Activated naive CD4-positive, alpha-beta T cell treated with anti-CD3 and anti-CD28 coated beads, Interleukin-2, amount 10 ng/mL, durations not matched to agents 7 days and 5 days (primary cell): ENCODE results near the gene TOPORS.
A peak's percentile ranks its signal among the peaks of the same experiment; 100 is the strongest.
"Not testable (repeated sequence)": the region's sequence is repeated elsewhere in the genome, so short reads cannot be mapped to it uniquely, and the experiment has no call there.

Experiments
- CTCF ChIA-PET: fragments of 350-600 bp; sonication (Branson Sonifier 250); formaldehyde crosslinking; loops from one replicate; lab custom pipeline; 2021; ENCODE audit warnings: antibody characterized with exemption; lab: Charles Lee
- DNase-seq: peaks from one replicate; pipeline ENCODE4 v3.0.0-alpha.2; 2020
- H3K27ac Mint-ChIP-seq: one replicate; pipeline ENCODE4 v1.8.0; 2021; ENCODE audit warnings: mild to moderate bottlenecking, moderate library complexity, mixed read lengths
- H3K27me3 Mint-ChIP-seq: one replicate; pipeline ENCODE4 v1.8.0; 2021; ENCODE audit warnings: mild to moderate bottlenecking, mixed read lengths
- H3K36me3 Mint-ChIP-seq: one replicate; pipeline ENCODE4 v1.8.0; 2021; ENCODE audit warnings: mixed read lengths
- H3K4me1 Mint-ChIP-seq: one replicate; pipeline ENCODE4 v1.8.0; 2021; ENCODE audit warnings: mixed read lengths
- H3K4me3 Mint-ChIP-seq: one replicate; pipeline ENCODE4 v1.8.0; 2021; ENCODE audit warnings: mild to moderate bottlenecking, moderate library complexity, mixed read lengths
- H3K9me3 Mint-ChIP-seq: one replicate; pipeline ENCODE4 v1.8.0; 2021; ENCODE audit warnings: mixed read lengths

Gene TOPORS

DNA sequence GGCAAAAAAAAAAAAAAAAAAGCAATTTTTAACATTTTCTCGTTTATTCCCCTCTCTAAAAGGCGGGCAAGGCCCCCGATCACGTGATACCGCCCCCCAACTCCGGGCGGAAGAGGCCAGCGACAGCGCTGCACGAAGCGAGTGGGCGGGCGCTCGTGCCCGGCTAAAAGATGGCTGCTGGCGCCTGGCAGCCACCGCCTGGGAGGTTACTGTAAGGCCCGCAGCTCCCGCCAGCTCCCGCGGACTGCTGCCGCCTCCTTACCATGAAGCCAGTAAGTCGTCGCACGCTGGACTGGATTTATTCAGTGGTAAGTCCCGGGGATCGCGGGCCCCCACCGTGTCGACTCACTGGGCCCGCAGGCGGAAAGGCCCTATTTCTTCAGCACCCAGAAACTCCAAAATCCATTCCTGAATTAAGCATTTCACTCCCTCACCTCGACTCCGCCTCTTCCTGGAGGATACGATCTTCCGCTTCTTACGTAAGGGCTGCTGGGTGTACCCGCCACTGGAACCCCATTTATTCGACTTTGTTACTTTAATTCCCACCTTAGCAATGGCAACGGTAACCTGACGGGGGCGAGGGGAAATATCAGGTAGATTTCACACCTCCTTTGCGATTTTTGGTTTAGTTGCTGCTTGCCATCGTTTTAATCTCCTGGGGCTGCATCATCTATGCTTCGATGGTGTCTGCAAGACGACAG, at the start of gene TOPORS, which contains the start of gene SMIM27:
TOPORS (minus strand) TSS at position 415 of the 701 bp plus-strand sequence; CDS start at position 265, 150 bp downstream.
SMIM27 (plus strand) TSS at position 156 of the 701 bp plus-strand sequence; CDS start at position 264, 108 bp downstream.
- peak within 1 kb of the TSS; percentile 87 for H3K4me3 Mint-ChIP-seq
- H3K36me3 Mint-ChIP-seq, result peaks cover 25% of the 10 kb centered on the region
- H3K27me3 Mint-ChIP-seq, result no peaks in the 10 kb centered on the region
- peak; percentile 93 for DNase-seq
- H3K27ac Mint-ChIP-seq, result peak within 1 kb of the TSS; percentile 99
- no peaks in the 10 kb centered on the region for H3K9me3 Mint-ChIP-seq
- H3K4me1 Mint-ChIP-seq, result peaks cover 33% of the 10 kb centered on the region
- CTCF ChIA-PET, result interaction anchor here (1.0 to 3.9 kb wide), 4 partner anchors 20 to 173 kb away, joined by 3 to 20 read pairs (median 11); partner anchors contain the start of gene RIGI

DNA sequence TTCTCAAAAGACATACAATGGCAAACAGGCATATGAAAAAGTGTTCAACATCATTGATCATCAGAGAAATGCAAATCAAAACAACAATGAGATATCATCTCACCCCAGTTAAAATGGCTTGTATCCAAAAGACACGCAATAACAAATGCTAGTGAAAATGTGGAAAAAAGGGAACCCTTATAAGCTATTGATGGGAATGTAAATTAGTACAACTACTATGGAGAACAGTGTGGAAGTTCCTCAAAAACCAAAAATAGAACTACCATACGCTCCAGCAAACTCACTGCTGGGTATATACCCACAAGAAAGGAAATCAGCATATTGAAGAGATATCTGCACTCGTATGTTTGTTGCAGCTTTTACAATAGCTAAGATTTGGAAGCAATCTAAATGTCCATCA, 46.6 kb upstream of the TOPORS start:
- CTCF ChIA-PET, result interaction anchor here (0.6 to 0.7 kb wide), 2 partner anchors 217 to 220 kb away, joined by 3 read pairs; no protein-coding TSS in a partner anchor
- not testable (repeated sequence) for H3K4me1 Mint-ChIP-seq, H3K27ac Mint-ChIP-seq, H3K9me3 Mint-ChIP-seq, H3K4me3 Mint-ChIP-seq, H3K27me3 Mint-ChIP-seq, DNase-seq, H3K36me3 Mint-ChIP-seq

DNA sequence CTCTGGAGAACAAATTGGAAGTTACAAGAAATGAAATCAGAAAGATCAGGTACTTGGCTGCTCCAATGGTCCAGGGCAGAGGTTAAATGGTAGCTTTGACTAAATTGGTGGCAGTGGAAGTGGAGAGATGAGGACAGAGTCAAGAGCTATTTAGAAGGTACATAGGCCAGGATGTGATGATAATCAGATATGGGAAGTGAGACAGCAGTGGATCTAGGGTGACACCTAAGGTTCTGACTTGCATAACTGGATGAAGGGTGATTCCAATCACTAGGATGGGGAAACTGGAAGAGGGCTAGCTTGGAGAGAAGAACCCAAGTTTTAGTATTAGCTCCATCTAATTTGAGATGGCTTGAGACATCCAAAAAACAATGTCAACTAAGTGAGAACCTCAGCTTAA, 44.5 kb upstream of the TOPORS start:
- DNase-seq, result no peak
- no peaks in the 10 kb centered on the region for H3K4me1 Mint-ChIP-seq
- H3K36me3 Mint-ChIP-seq, result no peaks in the 10 kb centered on the region
- H3K4me3 Mint-ChIP-seq, result no peak overlapping the region
- H3K9me3 Mint-ChIP-seq, result no peaks in the 10 kb centered on the region
- CTCF ChIA-PET, result interaction anchor here (0.7 kb wide), 1 partner anchor 15 kb away, joined by 3 read pairs; no protein-coding TSS in a partner anchor
- H3K27ac Mint-ChIP-seq, result no peak overlapping the region
- H3K27me3 Mint-ChIP-seq, result peaks cover 9% of the 10 kb centered on the region

DNA sequence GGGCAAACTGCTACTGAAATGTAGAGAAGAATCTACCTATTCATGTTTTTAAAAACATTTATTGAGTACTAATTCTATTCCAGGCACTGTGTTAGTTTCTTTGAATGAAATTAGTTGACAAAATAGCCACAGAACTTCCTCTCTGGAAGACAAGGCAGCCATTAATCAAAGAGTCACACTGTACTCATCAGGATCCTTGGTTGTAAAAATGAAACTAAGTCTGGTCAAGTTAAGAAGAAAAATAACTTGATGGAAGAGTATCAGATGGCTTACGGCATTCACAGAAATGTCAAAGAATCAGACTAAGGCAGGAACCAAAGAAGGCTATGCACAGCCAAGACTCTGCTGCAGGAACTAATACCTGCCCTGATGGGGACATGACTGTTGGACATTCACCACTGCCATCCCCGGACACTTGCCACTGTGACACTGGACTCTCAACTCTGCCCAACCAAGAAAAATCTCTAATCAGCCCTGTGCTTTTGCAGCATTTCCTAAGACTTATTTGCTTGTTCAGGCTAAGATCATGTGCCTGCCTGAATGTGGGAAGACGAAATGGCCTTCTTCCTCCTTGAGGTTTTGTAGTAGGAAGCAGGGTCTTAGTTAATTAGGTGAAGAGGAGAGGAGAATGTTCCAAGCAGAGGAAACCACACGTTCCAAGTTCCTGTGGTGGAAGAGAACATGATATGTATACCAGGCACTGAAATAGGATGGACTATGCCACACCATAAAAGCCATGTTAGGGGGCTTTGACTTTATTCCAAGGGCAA, 43.9 kb upstream of the TOPORS start:
- no peak for DNase-seq
- Mint-ChIP-seq H3K27me3 (peaks cover 6% of the 10 kb centered on the region), H3K9me3 (no peaks in the 10 kb centered on the region), H3K4me1 (no peaks in the 10 kb centered on the region), H3K36me3 (no peaks in the 10 kb centered on the region), H3K4me3 (no peak overlapping the region), H3K27ac (no peak overlapping the region)
- CTCF ChIA-PET, result interaction anchor here (0.7 to 1.0 kb wide), 2 partner anchors 14 to 17 kb away, joined by 3 to 4 read pairs; no protein-coding TSS in a partner anchor

DNA sequence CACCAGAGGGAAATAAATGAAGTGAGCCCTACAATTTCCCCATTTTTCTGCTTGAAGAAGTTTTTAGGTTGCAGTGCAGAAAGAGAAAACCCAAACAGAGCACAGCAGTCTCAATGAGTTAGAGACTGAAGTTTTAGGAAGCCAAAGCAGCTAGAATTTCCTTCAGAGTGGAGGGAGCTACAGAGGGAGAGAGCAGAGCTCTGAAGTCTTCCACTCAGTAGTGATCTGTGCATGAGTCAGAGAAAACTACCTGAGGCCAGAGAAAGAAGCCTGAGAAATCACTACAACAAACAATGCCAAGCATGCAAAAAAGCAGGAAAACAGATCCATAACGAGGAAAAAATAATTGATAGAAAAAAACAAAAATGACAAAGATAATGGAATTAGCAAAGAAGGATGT, 38.5 kb upstream of the TOPORS start:
- Mint-ChIP-seq H3K27ac (no peak overlapping the region), H3K4me1 (no peaks in the 10 kb centered on the region), H3K4me3 (no peak overlapping the region), H3K9me3 (no peaks in the 10 kb centered on the region), H3K36me3 (no peaks in the 10 kb centered on the region), H3K27me3 (peaks cover 10% of the 10 kb centered on the region)
- DNase-seq, result no peak
- CTCF ChIA-PET, result interaction anchor here (0.6 to 6.6 kb wide), 3 partner anchors 11 to 289 kb away, joined by 3 to 46 read pairs (median 43); no protein-coding TSS in a partner anchor

DNA sequence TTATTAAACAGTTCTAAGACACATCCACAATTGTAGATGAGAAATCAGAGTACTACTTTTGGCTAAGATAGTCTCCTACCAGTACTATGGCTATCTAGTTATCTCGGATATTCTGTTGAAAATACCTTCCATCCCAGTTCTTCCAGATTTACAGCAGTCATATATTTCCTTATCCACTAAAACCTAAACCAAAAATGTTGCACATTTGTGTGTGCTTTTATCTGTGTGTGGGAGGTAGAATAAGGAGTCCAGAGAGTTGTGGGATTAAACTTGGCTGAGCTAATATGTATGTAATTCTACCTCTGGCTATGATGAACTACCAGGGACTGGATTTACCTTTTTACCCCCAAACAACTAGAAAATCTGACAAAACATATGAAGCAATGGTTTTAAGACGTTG, 38.1 kb upstream of the TOPORS start:
- Mint-ChIP-seq H3K4me3 (no peak overlapping the region), H3K9me3 (no peaks in the 10 kb centered on the region), H3K27ac (no peak overlapping the region), H3K4me1 (no peaks in the 10 kb centered on the region), H3K36me3 (no peaks in the 10 kb centered on the region), H3K27me3 (peaks cover 12% of the 10 kb centered on the region)
- CTCF ChIA-PET, result interaction anchor here (0.6 to 6.6 kb wide), 3 partner anchors 10 to 289 kb away, joined by 3 to 46 read pairs (median 43); no protein-coding TSS in a partner anchor
- no peak for DNase-seq

DNA sequence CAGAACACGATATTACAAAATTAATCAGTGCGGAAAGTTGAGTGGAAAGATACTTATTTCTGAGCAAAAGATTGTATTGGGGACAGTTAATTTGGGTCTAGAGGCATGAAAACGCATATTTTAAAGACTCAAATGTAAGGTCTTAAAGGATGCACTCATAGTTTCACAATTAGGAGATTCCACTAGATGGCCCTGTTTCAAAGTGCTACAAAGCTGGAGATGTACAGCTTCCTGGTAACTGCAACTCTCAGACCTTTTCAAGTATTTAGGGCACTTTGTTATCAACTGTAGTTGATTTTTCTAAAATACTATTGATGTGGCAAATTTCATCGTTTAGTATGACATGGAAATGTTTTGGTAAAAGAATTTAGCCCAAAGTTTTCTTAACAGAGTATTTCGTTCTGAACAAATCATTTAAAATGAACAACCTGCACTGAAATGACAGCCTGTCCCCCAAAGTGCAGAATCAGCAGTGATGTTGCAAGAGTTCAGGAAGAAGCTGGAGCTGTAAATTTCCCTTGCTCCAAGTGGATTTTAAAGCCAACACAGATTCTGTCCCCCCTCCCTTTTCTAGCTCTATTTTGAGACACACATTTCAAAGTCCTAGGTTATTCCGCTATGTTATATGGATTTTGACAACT, 36.8 kb upstream of the TOPORS start:
- CTCF ChIA-PET, result interaction anchor here (0.8 to 6.6 kb wide), 10 partner anchors 9 to 383 kb away, joined by 3 to 46 read pairs (median 8); partner anchors contain the start of gene ACO1
- DNase-seq, result no peak
- Mint-ChIP-seq H3K4me3 (no peak overlapping the region), H3K9me3 (no peaks in the 10 kb centered on the region), H3K27ac (no peak overlapping the region), H3K4me1 (no peaks in the 10 kb centered on the region), H3K36me3 (no peaks in the 10 kb centered on the region), H3K27me3 (peaks cover 12% of the 10 kb centered on the region)

DNA sequence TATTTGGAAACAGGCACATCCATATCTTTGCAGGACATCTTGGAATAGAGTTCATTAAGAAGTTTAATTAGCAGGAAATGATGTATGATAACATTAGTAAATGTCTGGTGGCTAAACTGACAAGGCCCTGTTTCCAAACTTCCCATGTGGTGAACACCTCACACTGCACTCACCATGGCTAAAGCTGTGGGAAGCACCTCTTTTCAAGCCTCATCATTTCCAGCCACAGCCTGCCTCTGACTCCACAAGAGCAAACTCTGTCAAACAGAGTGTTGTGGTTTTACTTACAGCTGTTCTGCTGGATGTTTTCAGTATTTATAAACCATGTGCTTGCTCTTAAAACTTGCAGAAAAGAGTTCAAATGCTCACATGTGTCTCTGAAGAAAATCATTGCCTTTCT, 35.5 kb upstream of the TOPORS start:
- no peak for DNase-seq
- Mint-ChIP-seq H3K9me3 (no peaks in the 10 kb centered on the region), H3K4me3 (no peak overlapping the region), H3K36me3 (no peaks in the 10 kb centered on the region), H3K27me3 (peaks cover 12% of the 10 kb centered on the region), H3K27ac (no peak overlapping the region), H3K4me1 (no peaks in the 10 kb centered on the region)
- CTCF ChIA-PET, result interaction anchor here (2.0 to 6.6 kb wide), 6 partner anchors 8 to 385 kb away, joined by 7 to 46 read pairs (median 26); partner anchors contain the start of gene ACO1

DNA sequence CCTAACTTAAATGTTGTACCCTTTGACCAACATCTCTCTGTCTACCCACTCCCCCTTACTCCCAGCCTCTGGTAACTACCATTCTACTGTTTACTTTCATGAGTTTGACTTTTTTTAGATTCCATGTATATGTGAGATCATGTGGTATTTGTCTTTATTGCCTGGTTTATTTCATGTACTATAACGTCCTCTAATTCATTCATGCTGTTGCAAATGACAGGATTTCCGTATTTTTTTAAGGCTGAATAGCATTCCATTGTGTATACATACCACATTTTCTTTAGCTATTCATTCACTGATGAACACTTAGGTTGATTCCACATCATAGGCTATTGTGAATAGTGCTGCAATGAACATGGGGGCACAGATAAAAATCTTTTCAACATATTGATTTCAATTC, 32.4 kb upstream of the TOPORS start:
- peaks cover 9% of the 10 kb centered on the region for H3K27me3 Mint-ChIP-seq
- no peaks in the 10 kb centered on the region for H3K4me1 Mint-ChIP-seq
- H3K27ac Mint-ChIP-seq, result no peak overlapping the region
- H3K36me3 Mint-ChIP-seq, result no peaks in the 10 kb centered on the region
- no peak overlapping the region for H3K4me3 Mint-ChIP-seq
- no peaks in the 10 kb centered on the region for H3K9me3 Mint-ChIP-seq
- CTCF ChIA-PET, result interaction anchor here (1.4 to 14.1 kb wide), 3 partner anchors 12 to 384 kb away, joined by 3 to 421 read pairs (median 3); no protein-coding TSS in a partner anchor
- DNase-seq, result no peak

DNA sequence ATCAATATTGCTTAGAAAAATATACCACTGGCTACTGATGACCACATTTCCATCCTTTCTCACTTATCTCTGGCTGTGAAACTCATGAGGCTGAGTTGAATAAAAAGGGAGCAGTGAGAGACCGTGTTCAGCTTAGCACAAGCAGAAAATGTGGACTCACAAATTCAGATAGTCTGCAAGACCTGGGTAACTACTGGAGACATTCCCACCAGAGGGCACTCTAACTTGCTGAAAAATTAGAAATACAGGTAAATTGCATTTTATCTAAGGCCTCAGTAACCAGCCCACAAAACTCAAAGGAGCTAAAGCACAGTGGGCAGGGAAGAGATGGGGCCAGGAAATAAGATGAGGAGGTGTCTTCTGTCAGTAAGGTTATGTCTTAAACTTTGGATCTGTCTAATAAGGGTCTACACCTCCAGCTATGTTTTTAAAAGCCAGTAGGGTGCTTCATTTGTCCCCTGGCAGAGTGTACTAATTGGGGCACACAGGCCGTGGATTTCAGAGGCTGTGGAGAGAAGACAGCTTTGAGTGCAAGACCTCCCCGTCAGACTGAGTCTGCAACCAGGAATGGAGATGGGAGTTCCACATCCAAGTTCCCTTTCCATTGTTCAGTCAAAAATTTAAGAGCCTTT, 29.2 kb upstream of the TOPORS start:
- H3K4me1 Mint-ChIP-seq, result no peaks in the 10 kb centered on the region
- H3K4me3 Mint-ChIP-seq, result no peak overlapping the region
- no peak overlapping the region for H3K27ac Mint-ChIP-seq
- no peaks in the 10 kb centered on the region for H3K9me3 Mint-ChIP-seq
- DNase-seq, result peak; percentile 47
- CTCF ChIA-PET, result interaction anchor here (0.6 to 14.1 kb wide), 20 partner anchors 8 to 392 kb away, joined by 3 to 421 read pairs (median 4); partner anchors contain the start of genes ACO1, NDUFB6 and RIGI
- peaks cover 9% of the 10 kb centered on the region for H3K27me3 Mint-ChIP-seq
- no peaks in the 10 kb centered on the region for H3K36me3 Mint-ChIP-seq

DNA sequence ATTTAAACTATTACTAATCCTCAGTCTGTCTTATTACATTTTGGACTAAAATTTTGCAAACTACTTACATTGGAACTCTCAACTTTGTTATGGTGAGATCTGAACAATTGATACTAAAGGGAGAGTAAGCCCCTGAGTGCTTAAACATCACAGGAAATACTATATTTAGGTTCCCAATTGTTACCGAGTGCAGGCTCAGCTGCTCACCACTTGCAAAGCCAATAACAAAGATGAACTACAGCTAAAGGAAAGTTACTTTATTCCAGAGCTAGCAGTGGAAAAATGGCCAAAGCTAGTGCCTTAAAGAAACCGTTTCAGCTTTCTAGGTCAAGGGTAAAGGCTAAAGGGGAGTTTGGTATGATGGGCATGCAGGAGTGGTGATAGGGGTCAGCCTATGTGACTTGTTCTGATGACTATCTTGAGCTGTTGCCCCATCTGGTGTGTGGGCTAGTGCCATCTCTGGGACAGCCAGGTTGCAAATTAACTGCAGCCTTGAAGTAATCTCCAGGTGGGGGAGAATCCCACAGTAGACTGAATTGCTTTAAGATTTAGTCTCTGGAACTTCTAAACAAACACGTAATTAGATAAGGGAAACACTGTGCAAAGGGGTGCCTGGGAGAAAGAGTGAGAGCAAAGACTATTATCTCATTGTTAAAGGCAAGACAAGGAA, 28.4 kb upstream of the TOPORS start:
- Mint-ChIP-seq H3K9me3 (no peaks in the 10 kb centered on the region), H3K36me3 (no peaks in the 10 kb centered on the region), H3K27ac (no peak overlapping the region), H3K4me1 (no peaks in the 10 kb centered on the region), H3K27me3 (peaks cover 5% of the 10 kb centered on the region), H3K4me3 (no peak overlapping the region)
- no peak for DNase-seq
- CTCF ChIA-PET, result interaction anchor here (0.7 to 14.1 kb wide), 21 partner anchors 7 to 393 kb away, joined by 3 to 421 read pairs (median 5); partner anchors contain the start of genes ACO1, NDUFB6 and RIGI

DNA sequence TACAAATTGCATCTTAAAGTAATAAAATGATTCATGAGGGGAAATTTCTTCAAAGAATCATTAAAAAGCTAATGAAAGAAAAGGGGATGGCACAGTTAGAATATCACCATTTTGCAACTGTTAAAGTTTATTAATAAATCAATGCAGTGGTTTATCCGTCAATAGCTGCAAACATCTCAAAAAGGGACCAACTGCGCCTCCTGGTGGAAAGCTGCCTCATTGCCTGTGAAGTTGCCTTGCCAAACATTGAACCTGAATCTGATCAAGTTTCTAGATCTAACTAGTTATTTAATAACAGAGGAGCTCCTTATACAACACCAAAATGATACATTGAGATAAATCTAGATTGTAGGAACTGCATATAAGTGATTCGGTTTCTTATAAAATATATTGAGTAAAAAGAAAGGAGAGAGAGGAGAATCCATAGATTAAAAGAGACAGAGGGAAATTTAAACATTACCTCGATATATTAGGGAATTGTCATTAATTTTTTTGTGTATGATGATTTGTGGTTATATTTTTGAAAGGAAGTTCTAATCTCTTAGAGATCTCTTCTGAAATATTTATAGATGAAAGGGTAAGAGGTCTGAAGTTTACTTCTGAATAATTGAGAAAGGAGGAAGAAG, 27.4 kb upstream of the TOPORS start:
- Mint-ChIP-seq H3K27ac (no peak overlapping the region), H3K9me3 (no peaks in the 10 kb centered on the region), H3K4me3 (no peak overlapping the region), H3K27me3 (peaks cover 5% of the 10 kb centered on the region), H3K4me1 (no peaks in the 10 kb centered on the region), H3K36me3 (no peaks in the 10 kb centered on the region)
- DNase-seq, result peak; percentile 88
- CTCF ChIA-PET, result interaction anchor here (0.7 to 14.1 kb wide), 24 partner anchors 10 to 444 kb away, joined by 3 to 421 read pairs (median 4); partner anchors contain the start of genes ACO1 and RIGI
